CD14-positive monocyte (primary cell): ENCODE results near the gene SMCO3. TPM values are rescaled to one million over a fixed set of nuclear protein-coding genes. Genes with fewer than 3 reads are reported as not detected.

Experiments used
- DNase-seq, 3 donors: peaks; one replicate each; pipeline ENCODE4 v3.0.0-alpha.2; 2011 to 2022
- H2AFZ ChIP-seq: 2 replicates; pipeline ENCODE4 v1.6.0; 2012; ENCODE audit warnings: mild to moderate bottlenecking, low read depth, low read length, inconsistent platforms; ENCODE audit not compliant: insufficient read depth, poor library complexity, severe bottlenecking
- H3K27ac ChIP-seq, 2 donors: 1 replicate in 1 of 2; 2 replicates in 1 of 2; pipeline ENCODE4 v1.5.1; 2012 to 2013; ENCODE audit warnings: low read length in 2 of 2, control low read depth in 1 of 2, inconsistent platforms in 1 of 2, low read depth in 1 of 2, mild to moderate bottlenecking in 1 of 2
- H3K27me3 ChIP-seq, 2 donors: one replicate each; pipeline versions ENCODE4 v1.6.0 to v1.6.1; 2011 to 2013; ENCODE audit warnings: low read length in 2 of 2; ENCODE audit not compliant: control insufficient read depth in 2 of 2, insufficient read depth in 2 of 2
- H3K36me3 ChIP-seq, 2 donors: replicated peaks in 1 of 2; 1 replicate in 1 of 2; 2 replicates in 1 of 2; pipeline versions ENCODE4 v1.5.1 to v1.6.1; 2012 to 2013; ENCODE audit warnings: low read length in 2 of 2, control low read depth in 1 of 2, inconsistent platforms in 1 of 2, mild to moderate bottlenecking in 1 of 2; ENCODE audit not compliant: insufficient read depth in 2 of 2, control insufficient read depth in 1 of 2
- H3K4me1 ChIP-seq, 2 donors: 1 replicate in 1 of 2; 2 replicates in 1 of 2; pipeline versions ENCODE4 v1.5.1 to v1.6.1; 2012 to 2013; ENCODE audit warnings: low read length in 2 of 2, control low read depth in 1 of 2, inconsistent platforms in 1 of 2, mild to moderate bottlenecking in 1 of 2, moderate library complexity in 1 of 2; ENCODE audit not compliant: insufficient read depth in 2 of 2, control insufficient read depth in 1 of 2
- H3K4me2 ChIP-seq: replicated peaks from 2 replicates; pipeline ENCODE3; 2012; ENCODE audit warnings: low read length, moderate library complexity, mild to moderate bottlenecking; ENCODE audit not compliant: poor library complexity, severe bottlenecking; ENCODE audit errors: extremely low read depth
- H3K4me3 ChIP-seq, 3 experiments: fragments of 200-600 bp in 1 of 3; sonication (generic) in 1 of 3; replicated peaks in 1 of 3; 1 replicate in 2 of 3; 2 replicates in 1 of 3; pipeline ENCODE4 v1.5.1; 2011 to 2013; ENCODE audit warnings: low read length in 3 of 3, mild to moderate bottlenecking in 3 of 3, control low read depth in 2 of 3, low read depth in 2 of 3, inconsistent platforms in 1 of 3, moderate library complexity in 1 of 3
- H3K79me2 ChIP-seq: 2 replicates; pipeline ENCODE4 v1.6.0; 2012; ENCODE audit warnings: mild to moderate bottlenecking, control low read depth, inconsistent platforms, low read length, moderate library complexity; ENCODE audit not compliant: insufficient read depth
- H3K9ac ChIP-seq: 2 replicates; pipeline ENCODE4 v1.6.0; 2017; ENCODE audit warnings: low read length, mild to moderate bottlenecking; ENCODE audit not compliant: insufficient read depth, poor library complexity, severe bottlenecking
- H3K9me3 ChIP-seq, 2 donors: replicated peaks in 1 of 2; 1 replicate in 1 of 2; 2 replicates in 1 of 2; pipeline versions ENCODE4 v1.5.1 to v1.6.1; 2012 to 2013; ENCODE audit warnings: low read length in 2 of 2, control low read depth in 1 of 2; ENCODE audit not compliant: control insufficient read depth in 1 of 2, insufficient read depth in 1 of 2
- H4K20me1 ChIP-seq: 2 replicates; pipeline ENCODE4 v1.6.0; 2012; ENCODE audit warnings: mild to moderate bottlenecking, low read length, control low read depth, moderate library complexity; ENCODE audit not compliant: insufficient read depth
- H3K27ac Mint-ChIP-seq, 7 donors: one replicate each; pipeline ENCODE4 v1.8.0; 2020; ENCODE audit warnings: mild to moderate bottlenecking in 7 of 7, mixed read lengths in 7 of 7, moderate library complexity in 6 of 7, inconsistent platforms in 2 of 7
- H3K27me3 Mint-ChIP-seq, 3 donors: one replicate each; pipeline ENCODE4 v1.8.0; 2021 to 2022; ENCODE audit warnings: low read depth in 3 of 3, mild to moderate bottlenecking in 3 of 3, mixed read lengths in 3 of 3, moderate library complexity in 3 of 3, inconsistent platforms in 1 of 3
- H3K36me3 Mint-ChIP-seq, 2 donors: one replicate each; pipeline ENCODE4 v1.8.0; 2020; ENCODE audit warnings: mixed read lengths in 2 of 2, inconsistent platforms in 1 of 2, mild to moderate bottlenecking in 1 of 2
- H3K4me1 Mint-ChIP-seq: one replicate; pipeline ENCODE4 v1.8.0; 2020; ENCODE audit warnings: mild to moderate bottlenecking, mixed read lengths
- H3K4me3 Mint-ChIP-seq, 2 donors: one replicate each; pipeline ENCODE4 v1.8.0; 2020; ENCODE audit warnings: mild to moderate bottlenecking in 2 of 2, mixed read lengths in 2 of 2, moderate library complexity in 1 of 2
- H3K9me3 Mint-ChIP-seq, 7 donors: one replicate each; pipeline ENCODE4 v1.8.0; 2020 to 2022; ENCODE audit warnings: mixed read lengths in 7 of 7, mild to moderate bottlenecking in 6 of 7, moderate library complexity in 6 of 7, inconsistent platforms in 2 of 7
- WGBS: methylation state at CpG from one replicate; pipeline ENCODE4 v1.1.5; 2013; ENCODE audit warnings: missing lambda C conversion rate; ENCODE audit not compliant: insufficient coverage; 5-methylcytosine and 5-hydroxymethylcytosine counted together
- intact Hi-C, 2 donors: fragments of 100-400 bp; cut with micrococcal nuclease; formaldehyde crosslinking; loops; one replicate each; pipeline versions ENCODE4 v1.15.0 to v1.15.1; 2023
- polyA plus RNA-seq, 3 donors: library from polyadenylated mRNA; depleted of rRNA in 1 of 3; unstranded in 2 of 3; stranded (reverse) in 1 of 3; fragments of 300-500 nt in 2 of 3; fragments of >200 nt in 1 of 3; fragmentation: Illumina TruSeq in 2 of 3; gene quantifications; 1 replicate in 2 of 3; 2 replicates in 1 of 3; pipeline ENCODE4 v1.2.3, GENCODE V29; 2012 to 2021
- TF ChIP-seq, protein P1 (sequence below): fragments of 200-600 bp; IDR thresholded peaks from one replicate; pipeline ENCODE4 v1.8.0; 2022; ENCODE audit warnings: antibody characterized with exemption, mild to moderate bottlenecking

The SMCO3 gene
- polyA plus RNA-seq, 3 donors: 0.11 TPM; not detected in 2

DNA sequence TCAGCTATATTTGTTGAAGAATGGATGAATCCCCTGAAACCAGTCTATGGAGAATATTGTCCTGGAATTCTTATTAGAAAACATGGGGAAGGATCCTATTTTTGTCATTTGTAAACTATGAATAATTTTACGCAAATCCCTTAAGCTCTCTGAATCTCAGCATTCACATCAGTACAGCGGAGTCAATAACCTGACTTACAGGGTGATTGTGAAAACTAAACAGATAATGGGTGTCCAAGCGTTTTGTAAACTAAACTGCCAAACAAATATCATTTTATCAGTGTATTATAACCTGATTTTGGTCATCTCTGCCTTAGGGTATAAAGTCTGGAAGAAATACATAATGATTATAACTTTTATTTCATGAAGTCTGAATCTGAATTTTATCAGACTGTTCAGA, 19.4 kb upstream of the SMCO3 start:
- Mint-ChIP-seq H3K36me3 (no peaks in the 10 kb centered on the region), H3K4me3 (no peak overlapping the region), H3K27ac (no peak overlapping the region), H3K4me1 (no peaks in the 10 kb centered on the region), H3K9me3 (no peaks in the 10 kb centered on the region), H3K27me3 (peaks cover 0 to 8% (median 3%) of the 10 kb centered on the region in 3 donors)
- no peak overlapping the region for H3K4me3 ChIP-seq
- TF ChIP-seq, protein P1, sequence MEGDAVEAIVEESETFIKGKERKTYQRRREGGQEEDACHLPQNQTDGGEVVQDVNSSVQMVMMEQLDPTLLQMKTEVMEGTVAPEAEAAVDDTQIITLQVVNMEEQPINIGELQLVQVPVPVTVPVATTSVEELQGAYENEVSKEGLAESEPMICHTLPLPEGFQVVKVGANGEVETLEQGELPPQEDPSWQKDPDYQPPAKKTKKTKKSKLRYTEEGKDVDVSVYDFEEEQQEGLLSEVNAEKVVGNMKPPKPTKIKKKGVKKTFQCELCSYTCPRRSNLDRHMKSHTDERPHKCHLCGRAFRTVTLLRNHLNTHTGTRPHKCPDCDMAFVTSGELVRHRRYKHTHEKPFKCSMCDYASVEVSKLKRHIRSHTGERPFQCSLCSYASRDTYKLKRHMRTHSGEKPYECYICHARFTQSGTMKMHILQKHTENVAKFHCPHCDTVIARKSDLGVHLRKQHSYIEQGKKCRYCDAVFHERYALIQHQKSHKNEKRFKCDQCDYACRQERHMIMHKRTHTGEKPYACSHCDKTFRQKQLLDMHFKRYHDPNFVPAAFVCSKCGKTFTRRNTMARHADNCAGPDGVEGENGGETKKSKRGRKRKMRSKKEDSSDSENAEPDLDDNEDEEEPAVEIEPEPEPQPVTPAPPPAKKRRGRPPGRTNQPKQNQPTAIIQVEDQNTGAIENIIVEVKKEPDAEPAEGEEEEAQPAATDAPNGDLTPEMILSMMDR: no peak
- no peak overlapping the region for H3K9ac ChIP-seq
- no CpG with 5 or more reads among the region's 3 CpGs for WGBS
- no peaks in the 10 kb centered on the region for H3K79me2 ChIP-seq
- no peak overlapping the region for H3K4me2 ChIP-seq
- no peaks in the 10 kb centered on the region for H3K4me1 ChIP-seq
- no peak for DNase-seq
- no peak overlapping the region for H3K27ac ChIP-seq
- no peaks in the 10 kb centered on the region for H3K9me3 ChIP-seq
- no peaks in the 10 kb centered on the region for H3K36me3 ChIP-seq
- H4K20me1 ChIP-seq: no peaks in the 10 kb centered on the region
- peaks cover 0 to 2% of the 10 kb centered on the region in 2 donors for H3K27me3 ChIP-seq
- no peak overlapping the region for H2AFZ ChIP-seq
- intact Hi-C loops: no loop called here

DNA sequence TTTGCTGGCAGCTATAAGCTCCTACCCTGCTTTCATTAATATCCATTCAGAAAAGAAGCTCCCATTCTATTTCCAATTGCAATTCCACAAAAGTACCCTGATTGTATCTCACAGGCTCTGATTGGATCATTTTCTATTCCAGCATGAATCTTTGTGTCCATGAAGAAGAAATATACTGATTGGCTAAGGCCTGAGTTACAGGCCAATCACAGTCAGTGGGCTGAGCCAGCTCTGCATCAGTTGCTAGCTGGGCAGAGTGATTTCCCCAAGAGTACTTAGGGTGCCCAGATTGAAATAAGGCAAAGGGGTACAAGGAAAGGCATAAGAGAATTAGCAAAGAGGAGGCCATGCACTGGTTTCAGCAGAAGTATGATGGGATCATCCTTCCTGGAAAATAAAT, 14.9 kb upstream of the SMCO3 start:
- H3K27me3 ChIP-seq: peaks cover 0 to 2% of the 10 kb centered on the region in 2 donors

More for the DNA sequence above, 14.9 kb upstream of the SMCO3 start:
- Histone ChIP-seq H3K9ac (no peak overlapping the region), H3K9me3 (no peaks in the 10 kb centered on the region), H3K4me3 (no peak overlapping the region), H3K36me3 (no peaks in the 10 kb centered on the region), H3K27ac (no peak overlapping the region), H3K4me2 (no peak overlapping the region), H2AFZ (no peak overlapping the region), H3K79me2 (no peaks in the 10 kb centered on the region), H3K4me1 (no peaks in the 10 kb centered on the region), H4K20me1 (no peaks in the 10 kb centered on the region)
- Mint-ChIP-seq H3K9me3 (peaks cover 0 to 2% (median 0%) of the 10 kb centered on the region in 7 donors), H3K27ac (no peak overlapping the region), H3K36me3 (no peaks in the 10 kb centered on the region), H3K27me3 (peaks cover 0 to 13% (median 5%) of the 10 kb centered on the region in 3 donors), H3K4me1 (no peaks in the 10 kb centered on the region), H3K4me3 (no peak overlapping the region)
- DNase-seq: peak; percentile 2 to 18 (median 18)
- TF ChIP-seq, protein P1: no peak
- intact Hi-C loops: no loop called here
